VCaP (cell line): ENCODE data around the gene ADAMTS20.

Experiments
- H3K27ac ChIP-seq: fragments of 450-650 bp; 2 replicates; pipeline ENCODE4 v1.5.1; 2017
- CTCF ChIP-seq: fragments of 450-650 bp; conservative IDR thresholded peaks from 2 replicates; pipeline ENCODE4 v1.5.1; 2017; ENCODE audit warnings: mild to moderate bottlenecking, moderate library complexity

Gene ADAMTS20

GRCh38 chr12:43551971-43552559 is at the start of gene ADAMTS20:
TSS of gene ADAMTS20 (minus strand) at chr12:43552203. CDS start at chr12:43551921, 282 bp downstream.
- no peak within 1 kb of the TSS for H3K27ac ChIP-seq
- no peak for TF ChIP-seq CTCF

GRCh38 chr12:43599708-43600107 is 47.7 kb upstream of the ADAMTS20 start:
- no peak overlapping the region for H3K27ac ChIP-seq
- TF ChIP-seq CTCF: no peak

- TF ChIP-seq CTCF: no peak
- H3K27ac ChIP-seq: no peak overlapping the region
Measured at GRCh38 chr12:43599066-43599465, 47.1 kb upstream of the ADAMTS20 start.

- no peak overlapping the region for H3K27ac ChIP-seq
- no peak for TF ChIP-seq CTCF
Measured at GRCh38 chr12:43590307-43590706, 38.3 kb upstream of the ADAMTS20 start.

- no peak overlapping the region for H3K27ac ChIP-seq
- no peak for TF ChIP-seq CTCF
Measured at GRCh38 chr12:43586646-43587245, 34.7 kb upstream of the ADAMTS20 start.

GRCh38 chr12:43585676-43586075 is 33.7 kb upstream of the ADAMTS20 start:
- no peak overlapping the region for H3K27ac ChIP-seq
- no peak for TF ChIP-seq CTCF

- no peak for TF ChIP-seq CTCF
- H3K27ac ChIP-seq: no peak overlapping the region
Measured at GRCh38 chr12:43580601-43581000, 28.6 kb upstream of the ADAMTS20 start.
